Psoas muscle (tissue), 8 donors: Measurements from ENCODE around the gene TMEM9. TPM values are rescaled to one million over a fixed set of nuclear protein-coding genes. Genes with fewer than 3 reads are reported as not detected.

Source experiments
- ATAC-seq, 4 donors: fragments of 200-7000 bp; cut with Tn5 transposase; one replicate each; pipeline ENCODE4 v1.9.1; 2020; ENCODE audit warnings: moderate library complexity in 3 of 4, mild to moderate bottlenecking in 2 of 4
- DNase-seq, 2 donors: peaks; one replicate each; pipeline ENCODE4 v3.0.0-alpha.2; 2020
- H3K27ac ChIP-seq: fragments of 200-600 bp; one replicate; pipeline ENCODE4 v1.8.0; 2022
- H3K27me3 ChIP-seq, 3 donors: fragments of 200-600 bp in 1 of 3; one replicate each; pipeline versions ENCODE4 v1.6.1 to v1.8.0; 2013 to 2022; ENCODE audit warnings: low read length in 2 of 3, mild to moderate bottlenecking in 2 of 3, moderate library complexity in 1 of 3; ENCODE audit not compliant: insufficient read depth in 3 of 3
- H3K36me3 ChIP-seq, 2 donors: fragments of 200-600 bp in 1 of 2; one replicate each; pipeline versions ENCODE4 v1.6.1 to v1.8.0; 2013 to 2022; ENCODE audit warnings: low read depth in 1 of 2, mild to moderate bottlenecking in 1 of 2, moderate library complexity in 1 of 2; ENCODE audit not compliant: insufficient read depth in 1 of 2
- H3K4me1 ChIP-seq: fragments of 200-600 bp; one replicate; pipeline ENCODE4 v1.8.0; 2022
- H3K4me3 ChIP-seq: fragments of 200-600 bp; one replicate; pipeline ENCODE4 v1.8.0; 2022; ENCODE audit warnings: mild to moderate bottlenecking
- H3K9me3 ChIP-seq: fragments of 200-600 bp; one replicate; pipeline ENCODE4 v1.8.0; 2022
- WGBS, 3 donors: extraction: QIAGEN DNeasy Blood & Tissue Kit; methylation state at CpG; one replicate each; pipeline versions ENCODE4 v1.1.6 to v1.1.7; 2013; 5-methylcytosine and 5-hydroxymethylcytosine counted together
- intact Hi-C, 2 donors: fragments of 100-400 bp; cut with DNase I; formaldehyde crosslinking; loops; one replicate each; pipeline versions ENCODE4 v1.11.0 to v1.14.2; 2022
- polyA plus RNA-seq, 3 donors: library from polyadenylated mRNA; stranded (reverse); fragments of 200-250 nt; gene quantifications; one replicate each; pipeline ENCODE4 v1.2.3, GENCODE V29; 2013
- total RNA-seq, 4 donors: library from RNA; stranded (reverse); fragmentation: NEBNext Ultra II Directional in 2 of 4; extraction: Animal tissue kit (Norgen Biotek cat#: 25700) in 2 of 4; gene quantifications; one replicate each; pipeline versions ENCODE4 v1.2.1 to v1.2.4, GENCODE V29; 2021 to 2023
- TF ChIP-seq, protein P1 (sequence below): fragments of 200-600 bp; IDR thresholded peaks from one replicate; pipeline ENCODE4 v1.8.0; 2022; ENCODE audit warnings: antibody characterized with exemption
- donor health status: healthy with polysubstance abuse.
- donor health status: DM: no; HTN: no; CAD: no; lungs with moderate emphysema.
- donor health status: Bipolar disorder and iron deficiency.
- donor health status: healthy.
- donor health status: DM: yes; HTN: yes; CAD: no.
- donor health status: DM: no; HTN: no; CAD: no.
- donor health status: DM: no; HTN: no; CAD: no.
- donor health status: DM: yes; HTN: yes; CAD: no.

Gene TMEM9
- total and polyA plus RNA-seq, 7 donors, result 7.2 to 46.3 (median 23.4) TPM

DNA sequence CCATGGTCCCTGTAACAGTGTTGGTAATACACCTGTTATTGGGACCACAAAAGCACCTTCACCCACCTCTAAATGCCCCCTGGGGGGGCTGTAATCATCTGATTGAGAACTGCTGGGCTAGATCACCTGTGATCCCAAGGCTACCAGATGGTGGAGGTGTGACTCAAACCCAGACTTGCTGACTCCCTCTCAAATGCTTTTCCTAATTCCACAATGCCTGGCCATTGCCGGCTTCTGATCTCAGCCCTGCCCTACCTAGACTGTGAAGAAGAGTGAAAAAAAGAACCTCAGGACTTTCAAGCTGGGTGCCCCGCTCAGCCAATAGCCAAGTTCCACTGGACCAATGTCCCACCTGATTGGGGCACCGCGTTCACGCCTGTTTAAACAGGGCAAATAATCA lies 9.6 kb downstream of the TMEM9 start:
- Histone ChIP-seq H3K4me3 (no peak overlapping the region), H3K9me3 (no peaks in the 10 kb centered on the region), H3K36me3 (peaks cover 2 to 100% of the 10 kb centered on the region in 2 donors), H3K27ac (no peak overlapping the region), H3K27me3 (no peaks in the 10 kb centered on the region), H3K4me1 (peaks cover 2% of the 10 kb centered on the region)
- DNase-seq (no peak), ATAC-seq (no peak)
- TF ChIP-seq, protein P1, sequence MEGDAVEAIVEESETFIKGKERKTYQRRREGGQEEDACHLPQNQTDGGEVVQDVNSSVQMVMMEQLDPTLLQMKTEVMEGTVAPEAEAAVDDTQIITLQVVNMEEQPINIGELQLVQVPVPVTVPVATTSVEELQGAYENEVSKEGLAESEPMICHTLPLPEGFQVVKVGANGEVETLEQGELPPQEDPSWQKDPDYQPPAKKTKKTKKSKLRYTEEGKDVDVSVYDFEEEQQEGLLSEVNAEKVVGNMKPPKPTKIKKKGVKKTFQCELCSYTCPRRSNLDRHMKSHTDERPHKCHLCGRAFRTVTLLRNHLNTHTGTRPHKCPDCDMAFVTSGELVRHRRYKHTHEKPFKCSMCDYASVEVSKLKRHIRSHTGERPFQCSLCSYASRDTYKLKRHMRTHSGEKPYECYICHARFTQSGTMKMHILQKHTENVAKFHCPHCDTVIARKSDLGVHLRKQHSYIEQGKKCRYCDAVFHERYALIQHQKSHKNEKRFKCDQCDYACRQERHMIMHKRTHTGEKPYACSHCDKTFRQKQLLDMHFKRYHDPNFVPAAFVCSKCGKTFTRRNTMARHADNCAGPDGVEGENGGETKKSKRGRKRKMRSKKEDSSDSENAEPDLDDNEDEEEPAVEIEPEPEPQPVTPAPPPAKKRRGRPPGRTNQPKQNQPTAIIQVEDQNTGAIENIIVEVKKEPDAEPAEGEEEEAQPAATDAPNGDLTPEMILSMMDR, result no peak
- WGBS, 3 donors, result 77 to 86% (median 79%) methylated on average over 5 of the region's 5 CpGs
- intact Hi-C loops, result loop anchor here in 1 of 2 donors (5.0 kb wide), 1 partner anchor 78 kb away; no protein-coding TSS in a partner anchor

DNA sequence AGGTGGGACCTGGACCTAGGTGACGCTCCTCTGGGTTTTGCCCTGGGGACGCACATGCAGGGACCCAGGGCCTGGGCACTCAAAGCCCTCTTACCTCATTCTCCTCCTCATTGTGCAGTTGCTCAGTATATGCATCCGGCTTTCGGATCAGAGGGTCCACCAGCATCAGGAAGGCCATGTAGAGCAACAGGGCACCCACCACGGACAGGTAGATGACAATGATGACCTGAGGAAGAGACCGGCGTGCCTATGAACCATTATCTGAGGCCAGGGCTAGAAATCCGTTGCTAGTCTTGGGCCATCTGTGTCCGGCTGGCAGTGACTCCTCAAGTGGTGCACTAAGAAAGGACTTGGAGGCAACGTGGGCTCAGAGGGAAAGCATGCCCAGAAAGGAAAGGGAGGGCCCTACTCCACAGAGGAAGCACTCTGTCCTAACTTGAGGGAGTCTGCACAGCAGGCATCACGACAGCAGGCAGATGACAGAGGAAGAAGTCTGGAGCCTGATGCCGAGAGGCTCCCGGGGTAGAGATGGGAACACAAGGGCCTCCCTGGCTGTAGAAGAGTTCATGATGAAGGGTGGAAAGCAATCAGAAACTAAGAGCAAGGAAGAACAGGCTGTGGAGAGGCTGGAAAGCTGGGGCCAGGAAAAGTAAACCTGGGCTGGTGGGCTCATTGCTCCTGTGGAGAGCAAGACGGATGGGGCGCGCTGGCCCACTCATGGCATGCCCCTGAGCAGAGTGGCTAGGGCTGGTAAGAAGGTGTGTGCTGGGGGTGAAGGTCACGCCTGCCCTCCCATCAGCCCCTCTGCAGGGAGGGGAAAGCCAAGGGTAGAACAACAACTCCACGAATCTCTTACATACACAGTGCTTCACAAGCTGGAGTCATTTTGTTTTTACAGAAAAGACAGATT lies 10.3 kb downstream of the TMEM9 start:
- intact Hi-C loops, result no loop called here
- peaks cover 2 to 100% of the 10 kb centered on the region in 2 donors for H3K36me3 ChIP-seq
- no peak overlapping the region for H3K27ac ChIP-seq
- H3K4me1 ChIP-seq, result no peaks in the 10 kb centered on the region
- 87 to 90% (median 88%) methylated on average over 18 of the region's 18 CpGs for WGBS, 3 donors
- no peaks in the 10 kb centered on the region for H3K27me3 ChIP-seq
- ATAC-seq, result no peak
- H3K9me3 ChIP-seq, result no peaks in the 10 kb centered on the region
- TF ChIP-seq, protein P1, result no peak
- no peak for DNase-seq
- H3K4me3 ChIP-seq, result no peak overlapping the region

DNA sequence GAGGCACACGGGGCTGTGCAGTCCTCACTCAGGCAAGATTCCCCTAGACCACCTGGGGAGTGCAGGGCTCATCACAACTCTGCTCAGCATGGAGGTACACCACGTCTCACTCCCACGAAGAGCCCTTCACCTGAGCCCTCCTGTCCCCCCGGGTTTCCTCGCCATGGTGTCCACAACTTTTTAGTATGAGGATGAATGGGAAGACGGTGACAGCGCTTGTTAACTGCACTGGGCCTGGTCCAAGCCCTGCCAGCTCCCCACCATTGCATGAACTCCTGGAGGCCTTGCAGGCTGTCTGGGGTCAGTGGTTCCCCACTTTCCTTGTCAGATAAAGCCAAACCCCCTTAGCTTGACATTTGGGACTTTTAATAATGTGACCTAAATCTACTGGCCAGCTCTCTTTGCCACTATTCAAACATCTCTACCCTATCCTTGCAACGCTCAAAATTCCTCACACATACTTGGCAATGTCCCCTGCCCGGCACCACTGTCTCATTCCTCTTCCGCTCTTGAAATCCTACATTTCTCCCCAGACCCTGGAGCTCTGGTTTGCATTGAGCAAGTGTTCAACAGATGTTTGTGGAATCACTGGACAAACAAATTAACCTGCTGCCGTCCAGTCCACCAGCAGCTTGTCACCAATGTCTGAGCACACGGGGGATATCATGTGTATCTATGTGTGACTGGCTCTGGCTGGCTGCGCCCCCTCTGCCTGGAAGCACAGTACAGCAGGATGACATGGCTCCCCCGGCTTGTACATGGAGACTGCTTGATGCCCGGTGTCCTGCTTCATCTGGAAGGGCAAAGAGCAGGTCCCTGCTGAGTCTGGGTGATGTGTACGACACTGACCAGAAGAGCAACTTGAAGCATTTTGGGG lies 11.2 kb downstream of the TMEM9 start:
- Histone ChIP-seq H3K36me3 (peaks cover 2 to 100% of the 10 kb centered on the region in 2 donors), H3K9me3 (no peaks in the 10 kb centered on the region), H3K27me3 (no peaks in the 10 kb centered on the region), H3K27ac (no peak overlapping the region), H3K4me3 (no peak overlapping the region), H3K4me1 (no peaks in the 10 kb centered on the region)
- 84 to 90% (median 86%) methylated on average over 16 of the region's 16 CpGs for WGBS, 3 donors
- ATAC-seq, result peak in 1 of 4 donors; percentile 27
- TF ChIP-seq, protein P1, result no peak
- no peak for DNase-seq
- intact Hi-C loops, result no loop called here

DNA sequence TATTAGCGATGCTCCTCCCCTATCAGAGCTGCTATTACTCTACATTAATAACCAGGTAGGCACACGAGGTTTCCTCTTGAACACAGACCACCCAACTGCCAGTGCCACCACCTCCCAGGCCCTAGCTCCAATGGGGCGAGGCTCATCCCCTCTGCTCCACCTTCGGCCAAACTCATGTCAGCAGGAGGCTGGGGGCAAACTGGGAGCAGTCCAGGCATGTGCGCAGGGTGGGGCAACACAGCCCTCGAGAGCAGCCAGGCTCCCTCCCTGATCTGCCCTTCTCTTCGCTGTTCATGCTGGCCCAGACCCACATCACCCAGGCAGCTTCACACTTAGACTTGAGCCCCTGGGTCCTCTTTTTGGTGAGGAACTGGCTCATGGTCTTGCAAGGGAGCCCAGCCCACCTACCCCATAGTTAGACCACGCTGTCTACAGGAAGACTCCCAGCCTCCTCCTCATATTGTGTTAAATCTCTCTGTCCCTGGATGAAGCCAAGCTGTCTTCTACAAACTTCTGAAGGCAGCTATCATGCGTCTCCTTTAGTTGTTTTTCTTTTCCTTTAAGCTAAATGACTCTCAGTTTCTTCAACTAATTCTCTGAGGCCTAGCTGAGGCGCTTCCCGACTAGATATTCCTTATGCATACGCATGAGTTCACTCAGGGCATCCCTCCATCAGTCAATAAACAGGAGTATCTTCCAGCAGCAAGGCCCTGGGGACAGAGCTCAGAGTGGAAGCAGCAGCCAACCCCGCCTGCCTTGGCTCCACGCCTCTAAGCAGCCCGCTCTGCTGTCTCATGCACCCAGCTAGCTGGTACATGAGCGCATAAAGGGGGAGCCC lies 12.0 kb downstream of the TMEM9 start:
- Histone ChIP-seq H3K4me1 (no peaks in the 10 kb centered on the region), H3K27ac (no peak overlapping the region), H3K36me3 (peaks cover 2 to 93% of the 10 kb centered on the region in 2 donors), H3K4me3 (no peak overlapping the region), H3K27me3 (no peaks in the 10 kb centered on the region), H3K9me3 (no peaks in the 10 kb centered on the region)
- DNase-seq (peak; percentile 52 to 80), ATAC-seq (peak in 3 of 4 donors; percentile 28 to 46 (median 40))
- 80 to 87% (median 87%) methylated on average over 16 of the region's 16 CpGs for WGBS, 3 donors
- intact Hi-C loops, result no loop called here
- TF ChIP-seq, protein P1, result no peak
